GM06990 (cell line): ENCODE data around the gene HOXB9.

Experiments used
- DNase-seq: peaks from one replicate; pipeline ENCODE4 v3.0.0-alpha.2; 2011; ENCODE audit not compliant: insufficient read length; ENCODE audit errors: extremely low read depth
- H3K27me3 ChIP-seq: replicated peaks from 2 replicates; pipeline ENCODE4 v1.6.0; 2011; ENCODE audit warnings: low read length; ENCODE audit not compliant: control insufficient read depth, insufficient read depth
- H3K36me3 ChIP-seq: 2 replicates; pipeline ENCODE4 v1.5.1; 2011; ENCODE audit warnings: low read length; ENCODE audit not compliant: control insufficient read depth, insufficient read depth
- H3K4me3 ChIP-seq: replicated peaks from 2 replicates; pipeline ENCODE4 v1.5.1; 2011; ENCODE audit warnings: low read depth, mild to moderate bottlenecking, control low read depth, low read length
- CTCF ChIP-seq: IDR thresholded peaks from 2 replicates; pipeline ENCODE4 v1.5.1; 2011; ENCODE audit warnings: low read length, control low read depth, mild to moderate bottlenecking, inconsistent platforms; ENCODE audit not compliant: insufficient read depth, poor library complexity, severe bottlenecking

The HOXB9 gene

GRCh38 chr17:48594538-48595277, 31.4 kb downstream of the HOXB9 start:
- no peak overlapping the region for H3K4me3 ChIP-seq
- peaks cover 4% of the 10 kb centered on the region; the same call in 1 of the 2 replicates for H3K27me3 ChIP-seq
- no peak for DNase-seq
- no peaks in the 10 kb centered on the region; the same call in 1 of the 2 replicates for H3K36me3 ChIP-seq
- TF ChIP-seq CTCF: no peak

- H3K4me3 ChIP-seq: peak overlapping the region; percentile 50; the same call in 1 of the 2 replicates
- peak; percentile 87 for DNase-seq
- H3K36me3 ChIP-seq: no peaks in the 10 kb centered on the region; the same call in 1 of the 2 replicates
- peaks cover 4% of the 10 kb centered on the region; the same call in 1 of the 2 replicates for H3K27me3 ChIP-seq
- TF ChIP-seq CTCF: peak; percentile 88
Observed at GRCh38 chr17:48593840-48594537, 32.2 kb downstream of the HOXB9 start.

- H3K27me3 ChIP-seq: peaks cover 2% of the 10 kb centered on the region; the same call in 1 of the 2 replicates
- no peaks in the 10 kb centered on the region; the same call in 1 of the 2 replicates for H3K36me3 ChIP-seq
- H3K4me3 ChIP-seq: peak within 1 kb of the TSS; percentile 50
- DNase-seq: no peak
- TF ChIP-seq CTCF: no peak
Observed at GRCh38 chr17:48593126-48593829, 32.9 kb downstream of the HOXB9 start, which contains the start of gene HOXB5. HOXB5 (minus strand) TSS chr17:48593779; CDS start chr17:48593682, 97 bp downstream.

- H3K36me3 ChIP-seq: no peaks in the 10 kb centered on the region; the same call in 1 of the 2 replicates
- H3K27me3 ChIP-seq: peaks cover 2% of the 10 kb centered on the region; the same call in 1 of the 2 replicates
- no peak for DNase-seq
- TF ChIP-seq CTCF: no peak
- H3K4me3 ChIP-seq: peak overlapping the region; percentile 50
Observed at GRCh38 chr17:48592577-48592976, 33.6 kb downstream of the HOXB9 start.

- DNase-seq: no peak
- H3K4me3 ChIP-seq: no peak overlapping the region
- H3K36me3 ChIP-seq: no peaks in the 10 kb centered on the region; the same call in 1 of the 2 replicates
- peaks cover 2% of the 10 kb centered on the region; the same call in 1 of the 2 replicates for H3K27me3 ChIP-seq
- TF ChIP-seq CTCF: no peak
Observed at GRCh38 chr17:48592057-48592514, 34.1 kb downstream of the HOXB9 start.
